Loucy (cell line): ENCODE measurements around the gene TPBG.

Experiments
- H2AFZ ChIP-seq: fragments of 200-600 bp; sonication (generic); 2 replicates; pipeline ENCODE4 v1.6.0; 2016; ENCODE audit warnings: antibody characterized with exemption, mild to moderate bottlenecking, low read length, moderate library complexity
- H3F3A ChIP-seq: fragments of 200-600 bp; 2 replicates; pipeline ENCODE4 v1.6.0; 2016; ENCODE audit warnings: antibody characterized with exemption, low read depth, mild to moderate bottlenecking
- H3K27me3 ChIP-seq: fragments of 200-600 bp; sonication (generic); 2 replicates; pipeline ENCODE4 v1.6.1; 2014; ENCODE audit warnings: low read length, mild to moderate bottlenecking; ENCODE audit not compliant: insufficient read depth, poor library complexity, severe bottlenecking
- H3K36me3 ChIP-seq: fragments of 200-600 bp; sonication (generic); 2 replicates; pipeline ENCODE4 v1.6.1; 2016; ENCODE audit warnings: low read length; ENCODE audit not compliant: insufficient read depth
- H3K4me1 ChIP-seq: fragments of 200-600 bp; sonication (generic); 2 replicates; pipeline ENCODE4 v1.5.1; 2014; ENCODE audit warnings: low read length, mild to moderate bottlenecking; ENCODE audit not compliant: insufficient read depth, poor library complexity, severe bottlenecking
- H3K4me2 ChIP-seq: fragments of 200-600 bp; sonication (generic); 2 replicates; pipeline ENCODE4 v1.6.0; 2014; ENCODE audit warnings: antibody characterized with exemption, low read length, low read depth, mild to moderate bottlenecking; ENCODE audit not compliant: poor library complexity, severe bottlenecking
- H3K4me3 ChIP-seq: fragments of 200-600 bp; sonication (generic); 2 replicates; pipeline ENCODE4 v1.5.1; 2014; ENCODE audit warnings: low read length, mild to moderate bottlenecking, mixed read lengths; ENCODE audit not compliant: poor library complexity, severe bottlenecking
- H3K79me2 ChIP-seq: fragments of 200-600 bp; sonication (generic); 2 replicates; pipeline ENCODE4 v1.6.1; 2014; ENCODE audit warnings: low read length; ENCODE audit not compliant: insufficient read depth
- H3K9ac ChIP-seq: fragments of 200-600 bp; sonication (generic); 2 replicates; pipeline ENCODE4 v1.6.0; 2014; ENCODE audit warnings: mild to moderate bottlenecking, low read depth, low read length, moderate library complexity; ENCODE audit not compliant: poor library complexity, severe bottlenecking
- H3K9me2 ChIP-seq: fragments of 200-600 bp; sonication (generic); replicated peaks from 2 replicates; pipeline ENCODE4 v1.6.1; 2016; ENCODE audit warnings: low read depth, low read length, mixed read lengths
- H3K9me3 ChIP-seq: fragments of 200-600 bp; sonication (generic); 2 replicates; pipeline ENCODE4 v1.6.1; 2014; ENCODE audit warnings: mild to moderate bottlenecking, antibody characterized with exemption, low read length, low read depth; ENCODE audit not compliant: insufficient read depth
- H4K20me1 ChIP-seq: fragments of 200-600 bp; sonication (generic); 2 replicates; pipeline ENCODE4 v1.6.0; 2014; ENCODE audit warnings: antibody characterized with exemption, low read length, mild to moderate bottlenecking; ENCODE audit not compliant: insufficient read depth, poor library complexity, severe bottlenecking
- CTCF ChIP-seq: fragments of 200-600 bp; sonication (generic); conservative IDR thresholded peaks from 2 replicates; pipeline ENCODE4 v1.5.1; 2014; ENCODE audit warnings: mild to moderate bottlenecking, antibody characterized with exemption, low read length
- EZH2phosphoT487 ChIP-seq: fragments of 200-600 bp; IDR thresholded peaks from 2 replicates; pipeline ENCODE4 v1.6.1; 2018; ENCODE audit warnings: antibody characterized with exemption, mild to moderate bottlenecking, moderate library complexity, borderline replicate concordance

The TPBG gene

GRCh38 chr6:82397962-82398692, 34.5 kb downstream of the TPBG start:
- no peak for TF ChIP-seq EZH2phosphoT487
- TF ChIP-seq CTCF, result no peak
- Histone ChIP-seq H4K20me1 (no peaks in the 10 kb centered on the region), H3K9me2 (no peaks in the 10 kb centered on the region), H3K9me3 (no peaks in the 10 kb centered on the region), H3K4me3 (no peak overlapping the region), H2AFZ (no peak overlapping the region), H3K9ac (no peak overlapping the region), H3K79me2 (no peaks in the 10 kb centered on the region), H3K4me1 (no peaks in the 10 kb centered on the region), H3F3A (no peaks in the 10 kb centered on the region), H3K36me3 (no peaks in the 10 kb centered on the region), H3K27me3 (no peaks in the 10 kb centered on the region), H3K4me2 (no peak overlapping the region)

- TF ChIP-seq EZH2phosphoT487, result no peak
- no peak for TF ChIP-seq CTCF
- H3K4me3 ChIP-seq, result no peak overlapping the region
- no peaks in the 10 kb centered on the region for H3K79me2 ChIP-seq
- no peaks in the 10 kb centered on the region for H3K9me3 ChIP-seq
- H4K20me1 ChIP-seq, result no peaks in the 10 kb centered on the region
- no peaks in the 10 kb centered on the region for H3F3A ChIP-seq
- H3K4me2 ChIP-seq, result no peak overlapping the region
- H3K9ac ChIP-seq, result no peak overlapping the region
- H3K9me2 ChIP-seq, result no peaks in the 10 kb centered on the region
- no peak overlapping the region for H2AFZ ChIP-seq
- no peaks in the 10 kb centered on the region for H3K27me3 ChIP-seq
- no peaks in the 10 kb centered on the region for H3K36me3 ChIP-seq
- no peaks in the 10 kb centered on the region for H3K4me1 ChIP-seq
These were observed 45.4 kb downstream of the TPBG start for GRCh38 chr6:82408952-82409431.

GRCh38 chr6:82410151-82410648, 46.6 kb downstream of the TPBG start:
- H3K27me3 ChIP-seq, result no peaks in the 10 kb centered on the region
- H3F3A ChIP-seq, result no peaks in the 10 kb centered on the region
- no peaks in the 10 kb centered on the region for H3K79me2 ChIP-seq
- no peak overlapping the region for H3K4me2 ChIP-seq
- H3K36me3 ChIP-seq, result no peaks in the 10 kb centered on the region
- H3K4me3 ChIP-seq, result no peak overlapping the region
- no peaks in the 10 kb centered on the region for H3K9me2 ChIP-seq
- no peaks in the 10 kb centered on the region for H3K9me3 ChIP-seq
- no peak for TF ChIP-seq EZH2phosphoT487
- H3K9ac ChIP-seq, result no peak overlapping the region
- H2AFZ ChIP-seq, result no peak overlapping the region
- no peaks in the 10 kb centered on the region for H4K20me1 ChIP-seq
- no peaks in the 10 kb centered on the region for H3K4me1 ChIP-seq
